ENCODE measurements around the gene LRBA. TPM values are rescaled to one million over a fixed set of nuclear protein-coding genes. Genes with fewer than 3 reads are reported as not detected.

Gene LRBA
- total RNA-seq, 6 experiments from 2014 or later, result 13.6 to 17.6 (median 15.0) TPM

DNA sequence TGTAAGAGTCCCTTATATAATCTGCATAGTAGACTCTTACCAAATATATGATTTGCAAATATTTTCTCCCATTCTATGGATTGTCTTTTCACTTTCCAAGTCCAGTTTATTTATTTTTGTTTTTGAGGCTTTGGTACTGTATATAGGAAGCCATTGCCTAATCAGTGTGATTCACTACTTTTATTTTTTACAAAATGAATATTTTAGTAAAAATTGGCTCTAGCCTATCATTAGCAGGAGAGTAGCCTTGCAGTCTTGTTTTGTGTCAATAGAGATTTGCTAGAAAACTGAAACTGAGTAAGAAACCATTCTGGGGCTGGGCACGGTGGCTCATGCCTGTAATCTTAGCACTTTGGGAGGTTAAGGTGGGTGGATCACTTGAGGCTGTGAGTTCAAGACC, 633.1 kb downstream of the LRBA start:
- Mint-ChIP-seq H3K9me3 (no peaks in the 10 kb centered on the region), H3K4me1 (ENCODE audit: low read depth) (peaks cover 41% of the 10 kb centered on the region), H3K4me3 (no peak overlapping the region), H3K27me3 (ENCODE audit: insufficient read depth) (no peaks in the 10 kb centered on the region), H3K27ac (peak overlapping the region; percentile 50), H3K36me3 (ENCODE audit: low read depth) (peaks cover 5% of the 10 kb centered on the region; the same call in 1 of the 2 replicates)
- TF ChIP-seq, protein P1, sequence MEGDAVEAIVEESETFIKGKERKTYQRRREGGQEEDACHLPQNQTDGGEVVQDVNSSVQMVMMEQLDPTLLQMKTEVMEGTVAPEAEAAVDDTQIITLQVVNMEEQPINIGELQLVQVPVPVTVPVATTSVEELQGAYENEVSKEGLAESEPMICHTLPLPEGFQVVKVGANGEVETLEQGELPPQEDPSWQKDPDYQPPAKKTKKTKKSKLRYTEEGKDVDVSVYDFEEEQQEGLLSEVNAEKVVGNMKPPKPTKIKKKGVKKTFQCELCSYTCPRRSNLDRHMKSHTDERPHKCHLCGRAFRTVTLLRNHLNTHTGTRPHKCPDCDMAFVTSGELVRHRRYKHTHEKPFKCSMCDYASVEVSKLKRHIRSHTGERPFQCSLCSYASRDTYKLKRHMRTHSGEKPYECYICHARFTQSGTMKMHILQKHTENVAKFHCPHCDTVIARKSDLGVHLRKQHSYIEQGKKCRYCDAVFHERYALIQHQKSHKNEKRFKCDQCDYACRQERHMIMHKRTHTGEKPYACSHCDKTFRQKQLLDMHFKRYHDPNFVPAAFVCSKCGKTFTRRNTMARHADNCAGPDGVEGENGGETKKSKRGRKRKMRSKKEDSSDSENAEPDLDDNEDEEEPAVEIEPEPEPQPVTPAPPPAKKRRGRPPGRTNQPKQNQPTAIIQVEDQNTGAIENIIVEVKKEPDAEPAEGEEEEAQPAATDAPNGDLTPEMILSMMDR (IDR thresholded peaks at IDR 0.05), result no peak
- DNase-seq, result peak; percentile 19

DNA sequence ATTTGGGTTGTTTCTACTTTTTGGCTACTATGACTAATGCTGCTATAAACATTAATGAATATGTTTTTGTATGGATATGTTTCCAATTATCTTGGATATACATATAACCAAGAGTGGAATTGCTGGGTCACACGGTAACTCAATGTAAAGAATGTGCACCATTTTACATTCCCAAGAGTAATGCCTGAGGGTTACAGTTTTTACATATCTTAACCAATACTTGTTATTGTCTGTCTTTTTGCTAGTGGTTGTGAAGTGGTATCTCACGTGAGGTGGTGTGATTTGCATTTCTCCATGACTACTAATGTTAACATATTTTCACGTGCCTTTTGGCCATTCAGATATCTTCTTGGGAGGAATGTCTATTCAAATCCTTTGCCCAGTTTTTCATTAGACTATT, 633.5 kb downstream of the LRBA start:
- DNase-seq, result peak; percentile 74
- H3K27me3 Mint-ChIP-seq (ENCODE audit: insufficient read depth), result no peaks in the 10 kb centered on the region
- peaks cover 41% of the 10 kb centered on the region for H3K4me1 Mint-ChIP-seq (ENCODE audit: low read depth)
- H3K27ac Mint-ChIP-seq, result peak overlapping the region; percentile 50
- no peak overlapping the region for H3K4me3 Mint-ChIP-seq
- H3K9me3 Mint-ChIP-seq, result no peaks in the 10 kb centered on the region
- peaks cover under 1% of the 10 kb centered on the region; the same call in 1 of the 2 replicates for H3K36me3 Mint-ChIP-seq (ENCODE audit: low read depth)
- TF ChIP-seq, protein P1 (IDR thresholded peaks at IDR 0.05), result no peak

DNA sequence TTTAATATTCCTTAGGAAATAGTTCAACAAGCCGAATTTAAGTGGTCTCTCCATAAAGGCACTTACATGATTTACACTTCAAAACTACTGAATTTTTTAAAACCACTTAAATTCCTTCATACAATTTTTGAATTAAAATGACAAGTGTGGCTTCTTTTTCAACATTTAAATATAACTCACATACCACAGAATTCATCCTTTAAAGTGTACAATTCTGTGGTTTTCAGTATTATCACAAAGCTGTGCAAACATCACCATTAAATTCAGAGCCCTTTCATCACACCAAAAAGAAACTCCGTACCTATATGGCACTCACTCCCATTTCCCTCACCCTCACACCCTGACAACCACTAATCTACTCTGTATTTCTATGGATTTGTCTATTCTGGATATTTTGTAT, 634.0 kb downstream of the LRBA start:
- H3K4me3 Mint-ChIP-seq, result no peak overlapping the region
- H3K4me1 Mint-ChIP-seq (ENCODE audit: low read depth), result peaks cover 37% of the 10 kb centered on the region
- no peaks in the 10 kb centered on the region for H3K27me3 Mint-ChIP-seq (ENCODE audit: insufficient read depth)
- H3K36me3 Mint-ChIP-seq (ENCODE audit: low read depth), result no peaks in the 10 kb centered on the region
- TF ChIP-seq, protein P1 (IDR thresholded peaks at IDR 0.05), result no peak
- no peak for DNase-seq
- H3K9me3 Mint-ChIP-seq, result no peaks in the 10 kb centered on the region
- peak overlapping the region; percentile 50; the same call in 1 of the 2 replicates for H3K27ac Mint-ChIP-seq

DNA sequence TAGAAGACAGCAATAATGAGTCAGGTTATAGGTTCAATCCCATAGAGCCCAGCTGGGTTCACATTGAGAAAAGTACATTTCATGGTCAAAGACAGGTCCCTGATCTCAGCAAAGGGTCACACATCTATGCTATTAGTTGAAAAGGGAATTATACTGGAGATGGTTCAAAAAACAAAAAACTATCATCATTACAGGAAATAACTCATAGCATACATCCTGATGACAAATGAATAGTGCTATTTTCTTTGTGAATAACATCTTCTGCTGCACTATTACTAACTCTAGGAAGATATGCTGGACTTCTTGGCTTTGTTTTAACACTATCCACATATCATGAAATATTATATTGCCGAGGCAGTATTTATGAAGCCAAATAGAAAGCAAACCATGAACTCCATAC, 635.6 kb downstream of the LRBA start:
- H3K36me3 Mint-ChIP-seq (ENCODE audit: low read depth), result no peaks in the 10 kb centered on the region
- H3K27ac Mint-ChIP-seq, result peak overlapping the region; percentile 59; the same call in 1 of the 2 replicates

DNA sequence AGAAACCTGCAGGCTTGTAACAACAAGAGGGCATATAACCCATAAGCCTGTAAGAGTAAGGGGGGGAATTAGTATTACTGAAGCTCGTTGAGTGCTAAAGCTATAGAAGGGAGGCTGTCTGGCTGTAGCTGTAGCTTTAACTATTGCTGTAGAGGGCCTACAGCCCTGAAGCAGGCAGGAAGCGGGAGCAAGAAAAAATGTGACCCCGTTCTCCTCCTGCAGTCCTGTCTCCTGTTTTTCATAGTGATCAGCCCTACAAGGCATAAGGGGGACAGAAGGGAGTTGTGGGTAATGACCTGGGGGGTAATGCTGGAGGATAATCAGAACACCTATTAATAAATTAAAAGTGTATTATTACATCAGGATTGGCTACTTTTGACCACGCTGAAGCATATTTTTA, 640.1 kb downstream of the LRBA start:
- H3K4me3 Mint-ChIP-seq, result no peak overlapping the region
- peaks cover 3% of the 10 kb centered on the region; the same call in 1 of the 2 replicates for H3K36me3 Mint-ChIP-seq (ENCODE audit: low read depth)

More for the DNA sequence above, 635.6 kb downstream of the LRBA start:
- DNase-seq, result peak; percentile 22
- Mint-ChIP-seq H3K4me3 (0 out of 2 replicates have a peak overlapping the region, but pooled peaks have one; percentile 24), H3K9me3 (no peaks in the 10 kb centered on the region), H3K27me3 (ENCODE audit: insufficient read depth) (no peaks in the 10 kb centered on the region), H3K4me1 (ENCODE audit: low read depth) (peaks cover 27% of the 10 kb centered on the region)
- TF ChIP-seq, protein P1 (IDR thresholded peaks at IDR 0.05), result no peak

More for the DNA sequence above, 640.1 kb downstream of the LRBA start:
- Mint-ChIP-seq H3K27me3 (ENCODE audit: insufficient read depth) (no peaks in the 10 kb centered on the region), H3K9me3 (no peaks in the 10 kb centered on the region), H3K4me1 (ENCODE audit: low read depth) (peaks cover 14% of the 10 kb centered on the region), H3K27ac (no peak overlapping the region)
- DNase-seq, result no peak
- TF ChIP-seq, protein P1 (IDR thresholded peaks at IDR 0.05), result no peak

Measured in HFFc6 (cell line).